GM21360 (cell line): ENCODE measurements around the gene TCF12.
"Not testable (repeated sequence)": the region's sequence is repeated elsewhere in the genome, so short reads cannot be mapped to it uniquely, and the experiment has no call there.

Experiments used
- ATAC-seq: cut with Tn5 transposase; IDR thresholded peaks from one replicate; pipeline ENCODE4 v1.9.1; 2021; ENCODE audit warnings: mild to moderate bottlenecking, moderate library complexity; ENCODE audit not compliant: unreplicated experiment

The TCF12 gene

DNA sequence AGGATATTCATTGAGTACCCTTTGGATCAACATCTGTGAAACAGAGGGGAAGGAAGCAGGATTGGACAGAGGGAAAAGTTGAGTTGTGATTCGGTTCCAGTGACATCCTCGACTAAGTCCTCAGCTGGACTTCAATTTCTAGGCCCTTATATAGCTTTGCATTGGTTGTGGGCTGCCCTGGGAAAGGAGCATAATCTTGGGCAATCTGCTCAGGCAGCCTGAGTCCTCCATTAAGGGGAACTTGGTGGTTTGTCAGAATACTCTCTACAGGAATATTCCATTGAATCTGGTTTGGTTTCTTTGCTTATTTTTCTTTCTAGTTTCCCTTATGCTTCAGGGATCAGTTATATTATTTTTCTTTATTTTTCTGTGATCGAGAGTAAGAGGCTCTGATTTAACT is 94.1 kb downstream of the TCF12 start:
- ATAC-seq: no peak

DNA sequence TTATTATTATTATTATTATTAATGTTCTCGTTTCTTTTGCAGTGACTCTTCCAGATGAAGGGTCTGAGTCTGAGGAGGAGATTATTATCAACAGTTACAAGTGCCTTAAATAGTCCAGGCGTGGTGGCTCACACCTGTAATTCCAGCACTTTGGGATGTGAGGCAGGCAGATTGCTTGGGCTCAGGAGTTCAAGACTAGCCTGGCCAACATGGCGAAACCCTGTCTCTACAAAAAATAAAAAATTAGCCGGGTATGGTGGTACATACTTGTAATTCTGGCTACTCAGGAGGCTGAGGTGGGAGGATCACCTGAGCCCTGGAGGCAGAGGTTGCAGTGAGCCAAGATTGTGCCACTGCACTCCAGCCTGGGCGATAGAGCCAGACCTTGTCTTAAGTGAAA is 96.5 kb downstream of the TCF12 start:
- not testable (repeated sequence) for ATAC-seq

GRCh38 chr15:57015360-57015759 is 96.9 kb downstream of the TCF12 start:
- ATAC-seq: no peak

DNA sequence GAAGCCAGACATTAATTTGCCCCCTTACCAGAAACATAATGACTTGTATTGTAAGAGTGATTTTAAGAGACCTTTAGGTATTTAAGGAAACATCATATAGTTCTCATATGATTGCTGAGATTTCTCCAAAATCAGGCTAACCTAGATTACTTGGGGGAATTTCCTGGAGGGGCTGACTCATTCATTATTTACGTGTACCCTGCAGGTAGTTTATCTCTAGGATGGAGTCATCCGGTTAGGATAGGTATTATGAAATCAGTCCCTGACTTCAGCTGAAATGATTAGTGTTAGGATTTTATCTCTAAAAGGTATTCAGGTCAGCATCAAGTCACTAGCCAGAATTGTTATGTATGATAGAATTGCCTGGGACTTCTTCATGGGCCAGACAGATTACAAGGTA is 97.5 kb downstream of the TCF12 start:
- ATAC-seq: no peak

DNA sequence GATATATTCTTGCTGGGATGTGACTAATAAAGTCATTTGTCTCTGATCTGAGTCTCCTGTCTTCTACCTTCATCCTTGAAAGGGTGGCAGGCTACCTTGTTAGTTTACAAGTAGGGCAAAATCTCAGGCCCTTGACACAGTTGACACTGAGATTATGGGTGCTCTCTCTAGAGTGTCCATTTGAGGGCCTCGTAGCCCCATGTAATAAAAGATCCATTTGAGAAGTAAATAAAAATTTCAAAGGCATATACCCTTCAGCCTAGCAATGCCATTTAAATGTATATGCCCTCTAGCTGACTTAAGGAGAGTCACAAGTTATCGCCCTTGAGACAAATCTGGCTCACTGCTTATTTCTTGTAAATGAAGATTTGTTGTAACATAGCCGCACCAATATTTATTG is 98.6 kb downstream of the TCF12 start:
- ATAC-seq: no peak

GRCh38 chr15:57018151-57018550 is 99.7 kb downstream of the TCF12 start:
- ATAC-seq: no peak

DNA sequence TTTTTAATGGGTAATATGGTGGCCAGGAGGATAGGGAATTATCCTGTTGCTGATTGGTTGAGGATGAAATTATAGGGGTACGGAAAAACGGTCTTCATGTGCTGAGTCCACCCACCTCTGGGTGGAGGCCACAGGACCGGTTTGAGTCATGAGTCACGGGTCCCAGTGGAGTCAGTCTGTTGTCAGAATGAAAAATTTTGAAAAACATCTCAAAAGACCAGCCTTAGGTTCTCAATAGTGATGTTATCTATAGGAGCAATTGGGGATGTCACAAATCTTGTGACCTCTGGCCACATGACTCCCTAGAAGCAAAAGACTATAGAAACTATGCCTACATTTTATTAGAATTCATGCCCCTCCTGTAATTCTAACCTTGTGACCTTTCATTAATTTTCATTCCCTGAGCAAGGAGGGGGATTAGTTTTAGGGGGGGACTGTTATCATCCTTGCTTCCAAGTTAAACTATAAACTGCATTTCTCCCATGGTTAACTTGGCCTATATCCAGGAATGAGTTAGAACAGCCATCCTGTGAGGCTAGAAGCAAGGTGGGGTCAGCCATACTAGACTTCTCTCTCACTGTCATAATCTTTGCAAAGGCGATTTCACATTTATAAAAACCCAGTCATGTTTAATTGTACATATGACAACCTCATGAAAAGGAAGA is 101.2 kb downstream of the TCF12 start:
- ATAC-seq: no peak

DNA sequence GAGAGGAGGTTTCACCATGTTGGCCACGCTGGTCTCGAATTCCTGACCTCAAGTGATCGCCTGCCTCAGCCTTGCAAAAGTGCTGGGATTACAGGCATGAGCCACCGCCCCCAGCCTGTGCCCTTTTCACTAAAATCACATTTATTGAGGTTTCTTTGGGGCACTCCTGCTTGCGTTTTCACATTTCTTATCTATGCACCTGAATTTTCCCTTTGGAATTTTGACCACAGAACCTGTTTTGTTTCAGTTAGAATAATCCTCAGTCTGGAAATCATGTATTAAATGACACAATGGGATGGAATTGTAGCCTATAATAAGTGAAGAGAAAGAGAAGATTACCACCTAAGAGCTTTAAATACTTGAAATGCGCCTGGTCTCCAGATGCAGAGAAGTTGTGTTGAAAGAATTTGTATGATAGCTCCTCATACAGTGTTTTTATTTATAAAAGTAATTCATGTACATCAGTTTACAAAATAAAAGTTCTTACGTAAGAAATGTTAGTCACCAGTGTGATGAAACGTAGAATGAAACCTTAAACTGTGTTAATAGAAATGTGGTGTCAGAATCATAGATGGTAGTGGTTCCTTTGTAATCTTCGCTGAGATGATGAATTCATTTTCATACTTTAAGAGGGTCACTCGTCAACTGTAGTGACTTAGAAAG is 107.0 kb downstream of the TCF12 start:
- ATAC-seq: no peak

- ATAC-seq: no peak
Observed at GRCh38 chr15:57026016-57026592, 107.7 kb downstream of the TCF12 start.

- no peak for ATAC-seq
Observed at GRCh38 chr15:57027596-57027995, 109.2 kb downstream of the TCF12 start.

- no peak for ATAC-seq
Observed at GRCh38 chr15:57028176-57028575, 109.7 kb downstream of the TCF12 start.

- ATAC-seq: no peak
Observed at GRCh38 chr15:57030011-57030410, 111.6 kb downstream of the TCF12 start.

DNA sequence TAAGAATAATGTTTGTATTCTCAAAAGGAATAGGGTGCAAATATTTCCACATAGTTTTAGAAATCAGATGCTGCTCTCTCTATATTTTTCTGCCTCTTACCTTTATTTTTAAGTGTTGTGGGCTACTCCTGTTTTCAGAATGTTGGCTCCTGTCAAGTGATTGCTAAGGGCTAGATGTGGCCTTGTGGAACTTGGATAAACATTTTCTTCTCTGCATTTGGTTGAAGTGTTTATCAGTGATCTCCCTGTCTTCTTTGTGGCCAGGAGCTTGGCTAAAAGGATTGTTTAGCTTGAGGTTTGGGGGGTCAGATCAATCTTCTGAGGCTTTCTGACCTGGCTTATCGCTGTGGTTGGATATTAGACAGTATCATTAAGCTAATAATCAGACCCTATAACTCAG is 112.6 kb downstream of the TCF12 start:
- ATAC-seq: no peak

DNA sequence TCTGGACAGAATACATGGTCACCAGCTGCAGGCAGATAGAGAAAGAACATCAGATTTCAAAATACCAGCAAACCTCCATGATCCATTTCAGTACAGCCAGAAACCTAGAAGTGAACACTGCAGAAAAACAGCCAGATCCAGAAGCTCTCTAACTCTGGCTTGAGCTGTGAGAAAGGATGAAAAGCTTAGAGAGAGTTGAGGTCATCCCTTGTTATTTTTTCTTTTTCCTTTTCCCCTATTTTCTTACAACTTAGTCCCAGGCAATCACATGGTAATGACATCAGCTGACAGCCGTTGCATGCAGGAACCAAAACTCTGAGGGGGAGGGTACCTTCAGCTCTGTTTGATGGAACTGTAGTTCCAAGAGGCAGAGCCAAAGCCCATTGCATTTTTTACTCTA is 113.2 kb downstream of the TCF12 start:
- no peak for ATAC-seq

GRCh38 chr15:57032338-57032737 is 113.9 kb downstream of the TCF12 start:
- ATAC-seq: no peak

- ATAC-seq: no peak
Observed at GRCh38 chr15:57033715-57034439, 115.4 kb downstream of the TCF12 start.

DNA sequence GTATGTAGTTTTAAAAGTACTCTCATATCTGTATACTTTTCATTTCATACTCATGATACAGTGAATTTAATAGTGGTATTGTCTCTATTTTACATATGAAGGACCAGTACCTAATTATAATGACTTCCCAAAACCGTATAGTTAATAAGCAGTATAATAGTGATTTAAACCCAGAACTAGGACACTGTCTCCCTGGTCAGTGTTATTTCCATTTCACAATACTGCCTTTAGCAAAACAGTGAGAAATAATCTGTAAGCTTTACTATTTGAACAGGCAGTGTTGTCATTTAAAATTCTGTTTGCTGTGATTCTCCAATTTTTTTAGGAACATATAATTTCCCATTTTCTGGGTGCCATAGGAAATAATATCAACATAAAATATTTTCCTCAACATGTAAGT is 116.2 kb downstream of the TCF12 start:
- ATAC-seq: no peak

- ATAC-seq: no peak
Observed at GRCh38 chr15:57035664-57036063, 117.2 kb downstream of the TCF12 start.

GRCh38 chr15:57036352-57036751 is 117.9 kb downstream of the TCF12 start:
- ATAC-seq: no peak

- no peak for ATAC-seq
Observed at GRCh38 chr15:57037548-57037947, 119.1 kb downstream of the TCF12 start.

GRCh38 chr15:57038040-57038439 is 119.6 kb downstream of the TCF12 start:
- ATAC-seq: no peak

- no peak for ATAC-seq
Observed at GRCh38 chr15:57038496-57038895, 120.1 kb downstream of the TCF12 start.
